Measurements from ENCODE around the gene C22orf31. TPM values are rescaled to one million over a fixed set of nuclear protein-coding genes. Genes with fewer than 3 reads are reported as not detected.

C22orf31 gene
- polyA plus RNA-seq, 1 experiment: not detected

- ChIA-PET POLR2A (no interaction called here), CTCF (interaction anchor here (0.6 to 2.3 kb wide), 3 partner anchors 9 to 194 kb away, joined by 3 to 7 read pairs (median 4); no protein-coding TSS in a partner anchor)
- no peak for DNase-seq (ENCODE audit: low read depth)
- Histone ChIP-seq H3K36me3 (ENCODE audit: control insufficient read depth, insufficient read depth, low read length) (peaks cover 8% of the 10 kb centered on the region), H3K4me3 (ENCODE audit: low read depth, low read length) (no peak overlapping the region), H3K27me3 (ENCODE audit: control insufficient read depth, insufficient read depth, low read length) (no peaks in the 10 kb centered on the region)
- TF ChIP-seq CTCF (IDR thresholded peaks at IDR 0.05; ENCODE audit: insufficient read depth, low read depth, low read length): no peak
Observed at GRCh38 chr22:29049655-29050263, 11.9 kb downstream of the C22orf31 start.

GRCh38 chr22:29048822-29049654 lies 12.6 kb downstream of the C22orf31 start:
- POLR2A ChIA-PET: no interaction called here
- no peaks in the 10 kb centered on the region for H3K27me3 ChIP-seq (ENCODE audit: control insufficient read depth, insufficient read depth, low read length)
- no peak overlapping the region for H3K4me3 ChIP-seq (ENCODE audit: low read depth, low read length)
- DNase-seq (ENCODE audit: low read depth): no peak
- TF ChIP-seq CTCF (IDR thresholded peaks at IDR 0.05; ENCODE audit: insufficient read depth, low read depth, low read length): no peak
- CTCF ChIA-PET: interaction anchor here (1.1 to 2.3 kb wide), 3 partner anchors 8 to 194 kb away, joined by 4 to 7 read pairs (median 4); partner anchors contain the start of gene C22orf31
- peaks cover 8% of the 10 kb centered on the region for H3K36me3 ChIP-seq (ENCODE audit: control insufficient read depth, insufficient read depth, low read length)

GRCh38 chr22:29044657-29045176 lies 16.9 kb downstream of the C22orf31 start:
- CTCF ChIA-PET: interaction anchor here (0.6 to 10.5 kb wide), 8 partner anchors 11 to 424 kb away, joined by 3 to 86 read pairs (median 5); no protein-coding TSS in a partner anchor

GRCh38 chr22:29043906-29044575 lies 17.6 kb downstream of the C22orf31 start:
- peaks cover 5% of the 10 kb centered on the region for H3K36me3 ChIP-seq (ENCODE audit: control insufficient read depth, insufficient read depth, low read length)
- no peak for TF ChIP-seq CTCF (IDR thresholded peaks at IDR 0.05; ENCODE audit: insufficient read depth, low read depth, low read length)
- no peak for DNase-seq (ENCODE audit: low read depth)
- no peaks in the 10 kb centered on the region for H3K27me3 ChIP-seq (ENCODE audit: control insufficient read depth, insufficient read depth, low read length)
- CTCF ChIA-PET: interaction anchor here (0.6 to 10.5 kb wide), 11 partner anchors 12 to 444 kb away, joined by 3 to 86 read pairs (median 4); no protein-coding TSS in a partner anchor
- POLR2A ChIA-PET: no interaction called here
- H3K4me3 ChIP-seq (ENCODE audit: low read depth, low read length): no peak overlapping the region

More at GRCh38 chr22:29044657-29045176, 16.9 kb downstream of the C22orf31 start:
- Histone ChIP-seq H3K27me3 (ENCODE audit: control insufficient read depth, insufficient read depth, low read length) (no peaks in the 10 kb centered on the region), H3K36me3 (ENCODE audit: control insufficient read depth, insufficient read depth, low read length) (peaks cover 8% of the 10 kb centered on the region), H3K4me3 (ENCODE audit: low read depth, low read length) (no peak overlapping the region)
- no peak for DNase-seq (ENCODE audit: low read depth)
- no peak for TF ChIP-seq CTCF (IDR thresholded peaks at IDR 0.05; ENCODE audit: insufficient read depth, low read depth, low read length)
- POLR2A ChIA-PET: no interaction called here
